ENCODE data around the gene RELN.

RELN gene

DNA sequence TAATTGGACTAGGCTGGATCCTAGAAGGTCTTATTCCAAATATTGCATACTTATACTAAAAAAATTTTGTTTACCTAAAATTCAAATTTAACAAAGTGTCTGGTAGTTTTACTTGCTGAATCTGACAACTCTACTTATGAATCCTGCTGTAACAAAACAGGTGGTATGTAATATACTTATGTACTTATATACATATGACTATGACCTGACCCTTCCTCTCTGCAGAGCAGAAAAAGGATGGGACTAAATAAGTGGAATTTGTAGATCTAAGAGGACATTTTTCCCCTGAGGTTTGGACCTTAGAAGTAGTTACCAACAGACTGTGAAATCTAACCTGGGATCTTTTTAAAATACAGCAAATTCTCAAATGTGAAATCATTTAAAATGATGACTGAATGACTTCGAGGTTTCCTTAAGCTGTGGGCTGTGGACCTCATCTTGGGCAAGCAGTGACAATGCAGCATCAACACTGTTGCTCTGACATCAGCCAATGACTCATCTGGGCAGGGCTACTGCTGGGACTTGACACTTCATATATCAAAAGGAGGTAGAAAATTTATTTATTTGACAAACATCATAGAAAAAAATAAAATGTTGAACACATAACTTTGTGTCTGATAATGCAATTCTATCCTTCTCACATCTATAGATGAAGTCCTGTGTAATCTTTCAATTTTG is 73.6 kb downstream of the RELN start:
- no peak for ATAC-seq
- no peak for TF ChIP-seq ZNF565 (CRISPR knock-in tag; conservative IDR thresholded peaks at IDR 0.05; ENCODE audit: low read depth)
- TF ChIP-seq, protein P1, sequence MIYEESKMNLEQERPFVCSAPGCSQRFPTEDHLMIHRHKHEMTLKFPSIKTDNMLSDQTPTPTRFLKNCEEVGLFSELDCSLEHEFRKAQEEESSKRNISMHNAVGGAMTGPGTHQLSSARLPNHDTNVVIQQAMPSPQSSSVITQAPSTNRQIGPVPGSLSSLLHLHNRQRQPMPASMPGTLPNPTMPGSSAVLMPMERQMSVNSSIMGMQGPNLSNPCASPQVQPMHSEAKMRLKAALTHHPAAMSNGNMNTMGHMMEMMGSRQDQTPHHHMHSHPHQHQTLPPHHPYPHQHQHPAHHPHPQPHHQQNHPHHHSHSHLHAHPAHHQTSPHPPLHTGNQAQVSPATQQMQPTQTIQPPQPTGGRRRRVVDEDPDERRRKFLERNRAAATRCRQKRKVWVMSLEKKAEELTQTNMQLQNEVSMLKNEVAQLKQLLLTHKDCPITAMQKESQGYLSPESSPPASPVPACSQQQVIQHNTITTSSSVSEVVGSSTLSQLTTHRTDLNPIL (CRISPR knock-in tag; IDR thresholded peaks at IDR 0.05; ENCODE audit: low read depth): no peak

DNA sequence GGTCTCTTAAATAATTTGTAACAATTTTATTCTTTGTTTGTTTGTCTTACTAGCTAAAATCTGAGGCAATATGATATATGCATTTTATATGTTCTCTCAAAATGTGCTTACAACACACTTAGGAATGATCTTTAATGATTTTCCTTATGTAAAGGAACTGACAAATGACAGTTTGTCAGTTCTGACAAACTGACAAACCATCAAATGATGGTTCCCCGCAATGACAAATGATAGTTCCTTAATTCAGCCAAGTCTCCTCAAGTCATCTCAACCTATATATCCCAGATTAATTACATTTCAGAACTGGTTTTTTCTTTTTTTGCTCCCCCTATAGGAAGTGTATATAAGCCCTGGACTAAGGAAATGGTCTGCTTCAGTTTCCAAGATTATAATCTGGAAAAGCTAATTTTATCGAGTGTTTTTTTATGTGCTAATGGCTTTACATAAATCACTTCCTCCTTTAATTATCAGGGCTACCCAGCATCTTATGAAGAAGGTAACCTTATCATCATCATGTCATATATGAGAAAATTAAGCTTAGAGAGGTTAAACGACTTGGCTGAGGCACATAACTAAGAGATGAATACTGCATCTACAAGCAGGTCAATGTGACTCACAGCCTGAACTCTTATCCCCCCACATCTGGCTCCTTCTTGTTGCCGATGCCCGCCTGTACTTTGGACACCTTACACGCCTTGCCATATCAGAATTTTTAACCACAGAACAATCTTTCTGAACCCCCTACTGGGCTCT is 75.1 kb downstream of the RELN start:
- TF ChIP-seq RARB (CRISPR knock-in tag; IDR thresholded peaks at IDR 0.05): no peak
- TF ChIP-seq ZNF8 (CRISPR knock-in tag; IDR thresholded peaks at IDR 0.05): no peak
- TF ChIP-seq ARNTL (CRISPR knock-in tag; IDR thresholded peaks at IDR 0.05; ENCODE audit: borderline replicate concordance, low read depth): no peak
- TF ChIP-seq TCF4 (CRISPR knock-in tag; IDR thresholded peaks at IDR 0.05; ENCODE audit: borderline replicate concordance): no peak
- TF ChIP-seq ZNF70 (CRISPR knock-in tag; IDR thresholded peaks at IDR 0.05): no peak
- TF ChIP-seq ZFP30 (CRISPR knock-in tag; IDR thresholded peaks at IDR 0.05): no peak
- TF ChIP-seq SNAI2 (CRISPR knock-in tag; IDR thresholded peaks at IDR 0.05): no peak
- TF ChIP-seq, protein P2, sequence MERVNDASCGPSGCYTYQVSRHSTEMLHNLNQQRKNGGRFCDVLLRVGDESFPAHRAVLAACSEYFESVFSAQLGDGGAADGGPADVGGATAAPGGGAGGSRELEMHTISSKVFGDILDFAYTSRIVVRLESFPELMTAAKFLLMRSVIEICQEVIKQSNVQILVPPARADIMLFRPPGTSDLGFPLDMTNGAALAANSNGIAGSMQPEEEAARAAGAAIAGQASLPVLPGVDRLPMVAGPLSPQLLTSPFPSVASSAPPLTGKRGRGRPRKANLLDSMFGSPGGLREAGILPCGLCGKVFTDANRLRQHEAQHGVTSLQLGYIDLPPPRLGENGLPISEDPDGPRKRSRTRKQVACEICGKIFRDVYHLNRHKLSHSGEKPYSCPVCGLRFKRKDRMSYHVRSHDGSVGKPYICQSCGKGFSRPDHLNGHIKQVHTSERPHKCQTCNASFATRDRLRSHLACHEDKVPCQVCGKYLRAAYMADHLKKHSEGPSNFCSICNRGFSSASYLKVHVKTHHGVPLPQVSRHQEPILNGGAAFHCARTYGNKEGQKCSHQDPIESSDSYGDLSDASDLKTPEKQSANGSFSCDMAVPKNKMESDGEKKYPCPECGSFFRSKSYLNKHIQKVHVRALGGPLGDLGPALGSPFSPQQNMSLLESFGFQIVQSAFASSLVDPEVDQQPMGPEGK (CRISPR knock-in tag; IDR thresholded peaks at IDR 0.05; ENCODE audit: borderline replicate concordance): no peak
- TF ChIP-seq GLIS3 (CRISPR knock-in tag; IDR thresholded peaks at IDR 0.05): no peak
- TF ChIP-seq OSR1 (CRISPR knock-in tag; IDR thresholded peaks at IDR 0.05): no peak
- TF ChIP-seq, protein P3, sequence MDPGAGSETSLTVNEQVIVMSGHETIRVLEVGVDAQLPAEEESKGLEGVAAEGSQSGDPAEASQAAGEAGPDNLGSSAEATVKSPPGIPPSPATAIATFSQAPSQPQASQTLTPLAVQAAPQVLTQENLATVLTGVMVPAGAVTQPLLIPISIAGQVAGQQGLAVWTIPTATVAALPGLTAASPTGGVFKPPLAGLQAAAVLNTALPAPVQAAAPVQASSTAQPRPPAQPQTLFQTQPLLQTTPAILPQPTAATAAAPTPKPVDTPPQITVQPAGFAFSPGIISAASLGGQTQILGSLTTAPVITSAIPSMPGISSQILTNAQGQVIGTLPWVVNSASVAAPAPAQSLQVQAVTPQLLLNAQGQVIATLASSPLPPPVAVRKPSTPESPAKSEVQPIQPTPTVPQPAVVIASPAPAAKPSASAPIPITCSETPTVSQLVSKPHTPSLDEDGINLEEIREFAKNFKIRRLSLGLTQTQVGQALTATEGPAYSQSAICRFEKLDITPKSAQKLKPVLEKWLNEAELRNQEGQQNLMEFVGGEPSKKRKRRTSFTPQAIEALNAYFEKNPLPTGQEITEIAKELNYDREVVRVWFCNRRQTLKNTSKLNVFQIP (CRISPR knock-in tag; IDR thresholded peaks at IDR 0.05; ENCODE audit: borderline replicate concordance, low read depth): no peak
- TF ChIP-seq BACH2 (CRISPR knock-in tag; IDR thresholded peaks at IDR 0.05; ENCODE audit: borderline replicate concordance): no peak
- no peak for TF ChIP-seq CSDC2 (CRISPR knock-in tag; IDR thresholded peaks at IDR 0.05)
- TF ChIP-seq ISL1 (CRISPR knock-in tag; IDR thresholded peaks at IDR 0.05): no peak
- TF ChIP-seq ESRRG (CRISPR knock-in tag; IDR thresholded peaks at IDR 0.05): no peak
- TF ChIP-seq PPARA (CRISPR knock-in tag; IDR thresholded peaks at IDR 0.05; ENCODE audit: borderline replicate concordance): no peak
- TF ChIP-seq, protein P1 (CRISPR knock-in tag; IDR thresholded peaks at IDR 0.05; ENCODE audit: low read depth): no peak
- TF ChIP-seq, protein P4, sequence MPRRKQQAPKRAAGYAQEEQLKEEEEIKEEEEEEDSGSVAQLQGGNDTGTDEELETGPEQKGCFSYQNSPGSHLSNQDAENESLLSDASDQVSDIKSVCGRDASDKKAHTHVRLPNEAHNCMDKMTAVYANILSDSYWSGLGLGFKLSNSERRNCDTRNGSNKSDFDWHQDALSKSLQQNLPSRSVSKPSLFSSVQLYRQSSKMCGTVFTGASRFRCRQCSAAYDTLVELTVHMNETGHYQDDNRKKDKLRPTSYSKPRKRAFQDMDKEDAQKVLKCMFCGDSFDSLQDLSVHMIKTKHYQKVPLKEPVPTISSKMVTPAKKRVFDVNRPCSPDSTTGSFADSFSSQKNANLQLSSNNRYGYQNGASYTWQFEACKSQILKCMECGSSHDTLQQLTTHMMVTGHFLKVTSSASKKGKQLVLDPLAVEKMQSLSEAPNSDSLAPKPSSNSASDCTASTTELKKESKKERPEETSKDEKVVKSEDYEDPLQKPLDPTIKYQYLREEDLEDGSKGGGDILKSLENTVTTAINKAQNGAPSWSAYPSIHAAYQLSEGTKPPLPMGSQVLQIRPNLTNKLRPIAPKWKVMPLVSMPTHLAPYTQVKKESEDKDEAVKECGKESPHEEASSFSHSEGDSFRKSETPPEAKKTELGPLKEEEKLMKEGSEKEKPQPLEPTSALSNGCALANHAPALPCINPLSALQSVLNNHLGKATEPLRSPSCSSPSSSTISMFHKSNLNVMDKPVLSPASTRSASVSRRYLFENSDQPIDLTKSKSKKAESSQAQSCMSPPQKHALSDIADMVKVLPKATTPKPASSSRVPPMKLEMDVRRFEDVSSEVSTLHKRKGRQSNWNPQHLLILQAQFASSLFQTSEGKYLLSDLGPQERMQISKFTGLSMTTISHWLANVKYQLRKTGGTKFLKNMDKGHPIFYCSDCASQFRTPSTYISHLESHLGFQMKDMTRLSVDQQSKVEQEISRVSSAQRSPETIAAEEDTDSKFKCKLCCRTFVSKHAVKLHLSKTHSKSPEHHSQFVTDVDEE (CRISPR knock-in tag; IDR thresholded peaks at IDR 0.05): no peak
- TF ChIP-seq TOX (CRISPR knock-in tag; IDR thresholded peaks at IDR 0.05; ENCODE audit: borderline replicate concordance): no peak
- ATAC-seq: no peak

Data from SK-N-SH treated with all-trans-retinoic acid at 6 μM for 48 hours (cell line).